Measurements from ENCODE around the gene KCND3.

DNA sequence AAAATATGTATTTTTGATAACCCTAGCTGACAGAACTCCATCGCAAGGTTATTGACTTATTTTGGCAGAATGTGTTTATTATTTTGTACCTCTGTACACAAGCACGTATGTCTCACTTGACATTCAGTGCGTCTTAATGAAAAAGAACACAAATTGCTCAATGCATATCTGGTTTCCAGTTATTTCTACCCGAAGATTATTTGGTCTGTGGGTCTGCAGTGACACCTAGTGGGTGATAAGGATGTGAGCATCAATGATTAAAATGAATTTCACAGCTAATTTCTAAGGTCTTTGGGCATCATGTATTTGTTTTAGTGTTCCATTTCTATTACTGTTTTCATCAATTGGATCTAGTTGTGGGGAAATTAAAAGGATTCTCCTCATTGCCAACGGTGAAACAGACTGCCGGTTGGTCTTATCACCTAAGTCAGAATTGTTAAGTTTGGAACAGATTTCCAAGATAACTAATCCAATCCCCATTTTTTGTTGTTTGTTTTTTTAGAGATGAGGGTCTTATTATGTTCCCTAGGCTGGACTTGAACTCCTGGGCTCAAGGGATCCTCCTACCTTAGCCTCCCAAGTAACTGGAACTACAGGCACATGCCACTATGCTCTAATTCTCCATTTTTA lies 219.8 kb downstream of the KCND3 start:
- TF ChIP-seq, protein P1, sequence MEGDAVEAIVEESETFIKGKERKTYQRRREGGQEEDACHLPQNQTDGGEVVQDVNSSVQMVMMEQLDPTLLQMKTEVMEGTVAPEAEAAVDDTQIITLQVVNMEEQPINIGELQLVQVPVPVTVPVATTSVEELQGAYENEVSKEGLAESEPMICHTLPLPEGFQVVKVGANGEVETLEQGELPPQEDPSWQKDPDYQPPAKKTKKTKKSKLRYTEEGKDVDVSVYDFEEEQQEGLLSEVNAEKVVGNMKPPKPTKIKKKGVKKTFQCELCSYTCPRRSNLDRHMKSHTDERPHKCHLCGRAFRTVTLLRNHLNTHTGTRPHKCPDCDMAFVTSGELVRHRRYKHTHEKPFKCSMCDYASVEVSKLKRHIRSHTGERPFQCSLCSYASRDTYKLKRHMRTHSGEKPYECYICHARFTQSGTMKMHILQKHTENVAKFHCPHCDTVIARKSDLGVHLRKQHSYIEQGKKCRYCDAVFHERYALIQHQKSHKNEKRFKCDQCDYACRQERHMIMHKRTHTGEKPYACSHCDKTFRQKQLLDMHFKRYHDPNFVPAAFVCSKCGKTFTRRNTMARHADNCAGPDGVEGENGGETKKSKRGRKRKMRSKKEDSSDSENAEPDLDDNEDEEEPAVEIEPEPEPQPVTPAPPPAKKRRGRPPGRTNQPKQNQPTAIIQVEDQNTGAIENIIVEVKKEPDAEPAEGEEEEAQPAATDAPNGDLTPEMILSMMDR (IDR thresholded peaks at IDR 0.05; ENCODE audit: poor library complexity, severe bottlenecking): peak; percentile 90
- TF ChIP-seq, protein P2, sequence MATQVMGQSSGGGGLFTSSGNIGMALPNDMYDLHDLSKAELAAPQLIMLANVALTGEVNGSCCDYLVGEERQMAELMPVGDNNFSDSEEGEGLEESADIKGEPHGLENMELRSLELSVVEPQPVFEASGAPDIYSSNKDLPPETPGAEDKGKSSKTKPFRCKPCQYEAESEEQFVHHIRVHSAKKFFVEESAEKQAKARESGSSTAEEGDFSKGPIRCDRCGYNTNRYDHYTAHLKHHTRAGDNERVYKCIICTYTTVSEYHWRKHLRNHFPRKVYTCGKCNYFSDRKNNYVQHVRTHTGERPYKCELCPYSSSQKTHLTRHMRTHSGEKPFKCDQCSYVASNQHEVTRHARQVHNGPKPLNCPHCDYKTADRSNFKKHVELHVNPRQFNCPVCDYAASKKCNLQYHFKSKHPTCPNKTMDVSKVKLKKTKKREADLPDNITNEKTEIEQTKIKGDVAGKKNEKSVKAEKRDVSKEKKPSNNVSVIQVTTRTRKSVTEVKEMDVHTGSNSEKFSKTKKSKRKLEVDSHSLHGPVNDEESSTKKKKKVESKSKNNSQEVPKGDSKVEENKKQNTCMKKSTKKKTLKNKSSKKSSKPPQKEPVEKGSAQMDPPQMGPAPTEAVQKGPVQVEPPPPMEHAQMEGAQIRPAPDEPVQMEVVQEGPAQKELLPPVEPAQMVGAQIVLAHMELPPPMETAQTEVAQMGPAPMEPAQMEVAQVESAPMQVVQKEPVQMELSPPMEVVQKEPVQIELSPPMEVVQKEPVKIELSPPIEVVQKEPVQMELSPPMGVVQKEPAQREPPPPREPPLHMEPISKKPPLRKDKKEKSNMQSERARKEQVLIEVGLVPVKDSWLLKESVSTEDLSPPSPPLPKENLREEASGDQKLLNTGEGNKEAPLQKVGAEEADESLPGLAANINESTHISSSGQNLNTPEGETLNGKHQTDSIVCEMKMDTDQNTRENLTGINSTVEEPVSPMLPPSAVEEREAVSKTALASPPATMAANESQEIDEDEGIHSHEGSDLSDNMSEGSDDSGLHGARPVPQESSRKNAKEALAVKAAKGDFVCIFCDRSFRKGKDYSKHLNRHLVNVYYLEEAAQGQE (IDR thresholded peaks at IDR 0.05; ENCODE audit: borderline replicate concordance): no peak
- no peak for TF ChIP-seq EZH2 (IDR thresholded peaks at IDR 0.05; ENCODE audit: borderline replicate concordance, insufficient read depth, low read length, poor library complexity, severe bottlenecking)
- no peak for TF ChIP-seq EP300 (conservative IDR thresholded peaks at IDR 0.05; ENCODE audit: poor library complexity, severe bottlenecking)
- no peak for TF ChIP-seq POLR2AphosphoS5 (IDR thresholded peaks at IDR 0.05)
- TF ChIP-seq SMC3 (conservative IDR thresholded peaks at IDR 0.05; ENCODE audit: poor library complexity): peak; percentile 96
- peak; percentile 93 for TF ChIP-seq RAD21 (conservative IDR thresholded peaks at IDR 0.05)
- no peak for TF ChIP-seq TAF1 (IDR thresholded peaks at IDR 0.05; ENCODE audit: low read depth)
- TF ChIP-seq MXI1 (conservative IDR thresholded peaks at IDR 0.05; ENCODE audit: poor library complexity, severe bottlenecking): no peak
